A172 (cell line): ENCODE measurements around the gene GALNT7. TPM values are rescaled to one million over a fixed set of nuclear protein-coding genes. Genes with fewer than 3 reads are reported as not detected.
A peak's percentile ranks its signal among the peaks of the same experiment; 100 is the strongest.

Experiments
- DNase-seq: peaks from one replicate; pipeline ENCODE4 v3.0.0-alpha.2; 2015; ENCODE audit warnings: low spot score
- total RNA-seq: library from RNA; depleted of rRNA; stranded (reverse); fragments of >200 nt; shearing (Covaris generic); gene quantifications from 2 replicates; pipeline ENCODE4 v1.2.3, GENCODE V29; 2014

The GALNT7 gene
- total RNA-seq, 1 experiment from 2014 or later = 43.2 TPM

DNA sequence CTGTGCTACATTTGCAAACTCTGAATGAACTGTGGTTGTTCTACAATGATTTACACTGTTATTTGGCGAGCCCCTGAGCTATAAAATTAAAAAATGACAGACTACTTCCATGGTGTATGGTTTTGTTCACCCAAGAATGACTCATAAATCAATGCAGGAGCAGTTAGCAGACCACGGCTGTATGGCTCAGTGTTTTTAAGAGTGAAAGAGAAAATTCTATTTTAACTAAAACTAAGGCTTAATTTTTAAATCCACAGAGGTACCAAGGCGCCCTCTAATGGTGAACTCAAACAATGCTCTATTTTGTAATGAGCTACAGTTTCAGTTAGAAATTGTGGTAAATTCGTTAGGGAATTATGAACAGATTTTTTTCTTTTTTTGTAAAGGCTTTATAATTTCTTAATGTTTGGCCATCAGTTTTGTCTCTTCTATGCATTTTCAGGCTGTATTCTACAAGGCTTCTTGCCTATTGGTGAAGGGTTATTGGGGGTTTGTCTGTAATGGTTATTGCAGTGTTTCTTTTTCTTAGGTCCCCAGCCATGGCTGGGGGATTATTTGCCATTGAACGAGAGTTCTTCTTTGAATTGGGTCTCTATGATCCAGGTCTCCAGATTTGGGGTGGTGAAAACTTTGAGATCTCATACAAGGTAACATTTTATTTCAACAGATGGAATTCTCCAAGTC, 133.0 kb downstream of the GALNT7 start:
- DNase-seq = peak; percentile 34

GRCh38 chr4:173307778-173308177, 139.2 kb downstream of the GALNT7 start:
- no peak for DNase-seq

- DNase-seq = no peak
Measured at GRCh38 chr4:173311368-173311767, 142.8 kb downstream of the GALNT7 start.

DNA sequence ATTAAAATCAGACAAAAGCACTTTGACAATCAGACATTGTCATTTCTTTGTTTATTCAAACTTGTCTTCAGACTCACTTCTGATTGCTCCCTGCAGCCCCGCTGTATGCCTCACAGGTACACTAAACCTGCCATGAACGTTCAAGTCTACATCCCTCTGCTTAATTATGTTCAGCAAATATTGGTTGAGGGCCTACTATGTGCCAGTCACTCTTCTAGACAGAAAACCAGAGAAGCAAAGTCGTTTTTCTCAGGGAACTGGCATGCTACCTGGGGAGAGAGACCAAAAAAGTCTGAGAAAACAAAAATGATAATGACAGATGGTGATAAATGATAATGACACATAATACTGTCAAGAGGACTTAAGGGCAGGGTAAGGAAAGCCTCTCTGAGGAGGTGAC, 146.1 kb downstream of the GALNT7 start:
- no peak for DNase-seq

DNA sequence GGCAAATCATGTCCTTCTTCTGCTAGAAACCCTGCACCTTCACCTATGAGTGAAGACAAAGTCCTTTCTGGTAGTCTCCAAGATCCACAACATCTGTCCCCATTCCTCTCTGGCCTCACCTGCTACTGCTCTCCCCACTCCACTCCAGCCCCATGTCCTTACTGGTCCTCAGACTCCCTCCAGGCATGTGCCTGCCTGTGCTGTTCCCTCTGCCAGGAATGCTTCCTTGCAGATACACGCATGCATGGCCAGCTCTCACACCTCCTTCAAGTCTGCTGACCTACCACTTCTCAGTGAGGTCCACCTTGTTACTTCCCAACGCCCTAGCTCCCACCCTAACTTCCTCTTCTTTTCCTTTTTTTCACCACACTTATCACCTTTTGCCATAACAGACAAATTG, 147.4 kb downstream of the GALNT7 start:
- no peak for DNase-seq

GRCh38 chr4:173317004-173317403, 148.4 kb downstream of the GALNT7 start:
- DNase-seq = no peak

DNA sequence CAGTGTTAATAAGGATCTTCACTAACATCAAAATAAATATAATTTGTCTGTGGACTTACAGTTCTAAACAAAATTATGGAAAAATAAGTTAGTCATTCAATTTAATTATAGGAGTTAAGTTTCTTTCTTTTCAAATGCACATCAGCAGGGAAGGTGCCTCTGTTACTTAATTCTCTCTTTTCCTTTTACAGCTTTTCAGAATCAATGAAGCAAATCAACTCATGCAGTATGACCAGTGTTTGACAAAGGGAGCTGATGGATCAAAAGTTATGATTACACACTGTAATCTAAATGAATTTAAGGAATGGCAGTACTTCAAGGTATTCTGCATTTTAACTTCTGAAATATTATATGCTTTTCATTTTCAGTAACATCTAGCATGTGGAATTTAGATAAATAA, 149.6 kb downstream of the GALNT7 start:
- no peak for DNase-seq

DNA sequence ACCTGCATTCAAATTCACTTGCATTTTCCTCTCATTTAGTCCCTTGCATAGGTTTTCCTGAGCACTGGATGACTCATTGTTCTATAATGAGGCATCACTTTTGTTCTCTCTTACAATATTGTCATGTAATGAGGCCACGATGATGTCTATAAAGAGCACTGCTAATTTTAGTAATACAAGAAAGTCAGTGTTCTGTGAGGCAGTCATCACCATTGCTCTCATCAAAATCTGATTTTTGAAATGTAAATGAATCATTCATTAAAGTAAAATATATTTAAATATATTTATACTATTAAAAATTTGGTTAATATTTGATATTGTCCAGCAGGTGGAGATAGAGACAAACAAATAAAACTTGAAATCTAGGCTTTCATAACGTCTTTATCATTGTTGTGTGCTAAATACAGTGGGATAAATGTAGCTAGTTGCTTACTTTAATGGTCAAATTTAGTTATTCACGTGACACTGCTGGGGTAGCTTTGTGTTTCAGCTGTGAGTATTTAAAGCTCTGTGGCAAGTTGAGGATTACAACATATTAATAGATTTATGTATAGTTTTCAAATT, 150.1 kb downstream of the GALNT7 start:
- DNase-seq = peak; percentile 51

DNA sequence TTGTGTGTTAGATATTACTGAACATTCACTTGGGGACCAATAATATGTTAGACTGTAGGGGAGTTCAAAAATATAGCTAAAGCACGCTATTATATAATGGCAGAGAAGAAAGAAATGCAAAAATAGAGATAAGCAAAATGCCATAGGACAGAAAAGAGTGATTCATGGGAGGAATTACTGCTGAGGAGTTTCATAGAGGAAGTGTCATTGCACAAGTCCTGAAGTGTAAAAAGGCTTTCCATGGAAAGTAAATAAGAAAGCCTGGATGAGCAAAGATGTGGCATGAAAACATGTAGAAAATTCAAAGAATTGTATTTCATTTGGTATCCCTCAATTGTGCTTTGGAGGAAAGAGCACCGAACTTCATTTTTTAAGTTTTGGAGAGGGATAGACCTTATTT, 151.1 kb downstream of the GALNT7 start:
- DNase-seq = no peak

GRCh38 chr4:173325007-173325736, 156.6 kb downstream of the GALNT7 start:
- no peak for DNase-seq

DNA sequence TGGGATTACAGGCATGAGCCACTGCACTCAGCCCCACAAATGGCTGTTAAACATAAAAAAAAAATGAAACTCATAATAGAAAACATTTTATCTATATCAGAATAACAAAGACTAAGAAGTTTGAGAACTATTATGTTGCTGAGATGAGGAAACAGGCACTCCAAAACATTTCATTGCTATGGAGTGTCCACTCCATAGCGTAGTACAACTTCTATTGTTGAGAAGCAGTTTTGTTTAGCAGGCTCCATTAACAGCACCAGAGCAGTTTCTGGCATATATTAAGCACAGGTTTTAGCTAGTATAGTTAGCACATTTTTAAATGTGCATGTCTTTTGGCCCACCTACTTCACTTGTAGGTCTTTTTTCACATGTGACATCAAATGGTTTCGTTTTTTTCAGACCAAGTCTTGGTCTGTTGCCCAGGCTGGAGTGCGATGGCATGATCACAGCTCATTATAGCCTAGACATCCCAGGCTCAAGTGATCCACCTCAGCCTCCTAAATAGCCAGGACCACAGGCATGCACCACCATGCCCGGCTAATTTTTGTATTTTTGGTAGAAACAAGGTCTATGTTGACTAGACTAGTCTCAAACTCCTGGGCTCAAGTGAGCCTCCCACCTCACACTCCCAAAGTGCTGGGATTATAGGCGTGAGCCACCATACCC, 159.8 kb downstream of the GALNT7 start:
- DNase-seq = no peak

- no peak for DNase-seq
Measured at GRCh38 chr4:173330590-173330989, 162.0 kb downstream of the GALNT7 start.

DNA sequence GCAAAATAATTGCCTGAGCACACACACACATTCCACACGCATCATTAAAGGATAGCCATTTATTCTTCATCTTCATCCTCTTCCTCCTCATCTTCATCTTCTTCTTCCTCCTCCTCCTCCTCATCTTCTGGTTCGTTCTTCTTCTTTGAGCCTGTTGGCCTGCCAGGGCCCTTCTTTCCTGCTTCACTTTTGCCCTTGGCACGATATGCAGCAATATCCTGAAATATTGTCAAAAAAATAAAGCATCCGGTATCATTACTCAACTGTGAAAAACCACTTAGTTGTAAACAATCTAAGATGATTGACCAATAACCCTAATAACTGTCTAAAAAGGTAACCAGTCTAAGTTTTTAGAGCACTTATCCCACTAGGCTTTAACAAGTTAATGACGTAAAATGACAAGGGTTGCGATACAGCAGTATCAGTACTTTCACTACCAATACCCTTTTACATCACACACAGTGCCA, 163.4 kb downstream of the GALNT7 start:
- DNase-seq = no peak

DNA sequence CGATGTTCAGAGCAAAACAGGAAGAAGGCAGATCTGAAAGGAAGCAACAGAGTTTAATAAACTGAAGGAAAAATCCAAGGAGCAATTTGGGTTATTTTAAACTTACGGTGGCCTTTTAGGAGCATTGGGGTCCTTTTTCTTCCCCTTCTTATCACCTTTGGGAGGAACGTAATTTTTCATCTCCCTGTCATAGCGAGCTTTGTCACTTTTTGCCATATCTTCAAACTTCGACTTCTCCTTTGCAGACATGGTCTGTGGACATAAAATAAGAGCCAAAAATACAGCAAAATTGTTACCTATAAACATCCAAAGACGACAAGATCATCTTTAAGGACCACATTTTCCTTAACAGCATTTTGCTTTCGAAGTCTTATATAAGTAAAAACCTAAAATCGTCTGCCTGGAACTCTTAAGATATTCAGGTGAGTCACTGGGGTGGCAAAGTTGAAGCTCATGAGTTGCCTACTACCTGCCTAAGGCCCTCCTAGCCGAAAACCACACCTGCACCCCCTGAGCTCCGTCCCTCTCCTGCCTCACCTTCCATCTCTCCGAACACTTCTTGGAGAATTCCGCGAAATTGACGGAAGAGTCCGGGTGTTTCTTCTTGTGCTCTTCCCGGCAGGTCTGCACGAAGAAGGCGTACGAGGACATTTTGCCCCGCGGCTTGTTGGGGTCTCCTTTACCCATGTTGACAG, 164.5 kb downstream of the GALNT7 start:
- peak; percentile 25 for DNase-seq

DNA sequence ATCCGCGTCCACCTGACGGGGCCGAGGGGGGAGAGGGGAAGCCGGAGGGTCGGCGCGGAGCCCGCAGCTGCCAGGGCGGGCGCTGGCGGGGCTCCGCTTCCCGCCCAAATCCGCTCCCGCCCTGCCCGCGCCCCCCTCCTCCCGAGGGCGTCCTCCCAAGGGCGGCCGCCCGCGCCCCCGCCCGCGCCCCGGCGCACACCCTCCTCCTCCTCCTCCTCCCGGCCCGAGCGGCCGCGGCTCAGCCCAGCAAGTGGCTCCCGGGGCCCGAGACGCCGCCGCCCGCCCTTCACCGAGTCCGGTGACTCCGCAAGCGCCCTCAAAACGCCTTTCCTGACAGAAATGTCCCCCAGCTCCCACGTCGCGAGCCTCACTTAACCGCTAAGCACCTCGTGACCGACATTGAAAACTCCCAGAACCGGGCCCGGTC, 165.1 kb downstream of the GALNT7 start:
- peak; percentile 13 for DNase-seq

DNA sequence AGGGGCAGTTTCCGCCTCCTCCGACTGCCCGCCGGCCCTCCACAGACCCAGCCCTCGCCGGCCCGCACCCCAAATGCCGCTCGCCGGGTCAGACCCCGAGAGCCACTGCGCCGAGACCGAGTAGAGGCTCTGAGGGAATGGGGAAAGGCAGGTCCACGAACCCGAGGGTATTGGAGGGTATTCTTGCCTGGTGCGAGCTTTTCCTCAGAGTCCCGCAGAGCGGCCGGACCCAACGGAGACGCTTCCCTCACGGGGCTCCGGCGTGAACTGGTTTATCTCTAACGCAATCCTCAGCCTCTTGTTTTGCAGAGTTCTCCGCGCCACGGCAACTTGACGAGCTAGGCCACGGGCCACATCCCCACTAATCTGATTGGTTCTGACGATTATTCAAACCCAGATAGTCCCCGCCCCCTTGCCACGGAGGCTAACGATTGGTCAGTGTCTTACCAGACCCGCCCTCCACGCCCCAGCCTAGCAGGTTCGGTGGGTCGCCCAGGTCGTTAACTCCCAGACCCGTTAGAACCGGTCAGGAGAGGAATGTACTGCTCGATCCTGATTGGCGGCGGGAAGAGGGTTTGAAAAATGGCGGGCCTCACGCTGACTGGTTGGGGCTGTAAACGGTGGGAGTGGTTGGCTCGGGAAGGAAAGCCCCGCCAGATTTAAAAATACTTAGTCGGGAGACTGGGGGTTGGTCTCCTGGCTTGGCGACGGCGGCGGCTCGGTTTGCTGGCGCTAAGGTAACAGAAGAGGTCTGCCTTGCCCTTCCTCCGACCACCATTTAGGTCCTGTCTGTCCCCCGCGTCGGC, 165.7 kb downstream of the GALNT7 start, which contains the start of gene HMGB2:
TSS of gene HMGB2 (minus strand) at position 274 of the 806 bp plus-strand sequence. CDS start 709 bp downstream, outside the sequence.
- peak; percentile 99 for DNase-seq

DNA sequence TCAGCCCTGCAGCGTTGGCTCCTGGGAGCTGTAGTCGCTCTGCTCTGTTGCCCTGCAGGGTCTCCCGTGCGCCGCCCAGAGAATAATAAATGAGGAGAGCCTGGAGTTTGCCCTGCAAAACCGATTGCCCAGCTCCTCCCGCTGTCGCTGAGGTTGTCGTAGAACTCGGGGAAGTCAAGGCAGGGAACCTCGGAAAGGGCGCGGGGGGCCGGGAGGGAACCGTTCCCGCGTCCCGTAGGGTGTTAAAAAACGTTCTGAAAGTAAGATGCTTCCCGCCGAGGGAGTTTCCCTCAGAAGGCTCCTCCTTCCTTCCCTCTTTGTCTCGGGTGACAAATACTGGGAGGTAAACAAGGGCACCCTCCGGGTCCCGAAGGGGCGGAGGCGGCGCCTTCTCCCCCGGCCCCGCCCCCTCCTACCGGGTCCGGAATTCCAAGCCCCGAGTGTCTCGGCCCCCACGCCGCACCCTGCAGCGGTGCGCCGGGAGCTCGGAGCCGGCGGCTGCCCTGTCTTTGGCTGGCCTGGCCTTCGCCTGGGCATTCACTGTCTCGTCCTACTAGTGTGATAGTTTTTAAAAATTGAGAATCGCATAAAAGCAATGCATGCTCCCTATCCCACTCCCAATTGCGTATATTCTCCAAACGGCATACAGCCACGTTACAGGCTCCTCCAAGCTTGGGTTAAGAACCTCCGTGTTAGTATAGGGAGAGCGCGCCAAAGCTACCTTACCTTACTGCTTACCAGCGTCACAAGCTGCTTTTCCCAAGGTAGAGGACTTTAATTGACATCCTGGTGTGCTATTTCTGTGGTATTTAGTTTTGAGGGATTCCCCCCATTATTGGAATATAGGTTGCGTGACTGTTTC, 166.5 kb downstream of the GALNT7 start:
- DNase-seq = peak; percentile 86

GRCh38 chr4:173337463-173337862, 168.9 kb downstream of the GALNT7 start:
- peak; percentile 20 for DNase-seq

GRCh38 chr4:173343832-173344397, 175.3 kb downstream of the GALNT7 start:
- DNase-seq = no peak
